GM23338 (cell line): ENCODE data around the gene PHF1. TPM values are rescaled to one million over a fixed set of nuclear protein-coding genes. Genes with fewer than 3 reads are reported as not detected.

Experiments used
- ATAC-seq: fragments of 200-7000 bp; cut with Tn5 transposase; 3 replicates; pipeline ENCODE4 v1.9.1; 2020
- DNase-seq: peaks from one replicate; pipeline ENCODE4 v3.0.0-alpha.2; 2015; ENCODE audit warnings: low spot score
- H2AFZ ChIP-seq: fragments of 200-600 bp; sonication (generic); 2 replicates; pipeline ENCODE4 v1.8.0; 2016; ENCODE audit warnings: antibody characterized with exemption, mild to moderate bottlenecking, moderate library complexity
- H3F3A ChIP-seq: fragments of 200-600 bp; sonication (generic); replicated peaks from 2 replicates; pipeline ENCODE4 v1.8.0; 2017; ENCODE audit warnings: antibody characterized with exemption, mixed run types, low read depth
- H3K27ac ChIP-seq: fragments of 200-600 bp; sonication (generic); 2 replicates; pipeline ENCODE4 v1.6.1; 2016; ENCODE audit warnings: low read depth
- H3K27me3 ChIP-seq: fragments of 200-600 bp; sonication (generic); 2 replicates; pipeline ENCODE4 v1.8.0; 2016; ENCODE audit warnings: mild to moderate bottlenecking, mixed run types, moderate library complexity; ENCODE audit not compliant: insufficient read depth
- H3K36me3 ChIP-seq: fragments of 200-600 bp; sonication (generic); 2 replicates; pipeline ENCODE4 v1.8.0; 2016; ENCODE audit warnings: mild to moderate bottlenecking; ENCODE audit not compliant: insufficient read depth
- H3K4me1 ChIP-seq: fragments of 200-600 bp; sonication (generic); 2 replicates; pipeline ENCODE4 v1.8.0; 2016; ENCODE audit warnings: mild to moderate bottlenecking, moderate library complexity; ENCODE audit not compliant: insufficient read depth
- H3K4me2 ChIP-seq: fragments of 200-600 bp; sonication (generic); 2 replicates; pipeline ENCODE4 v1.7.1; 2017; ENCODE audit warnings: mixed run types
- H3K4me3 ChIP-seq: fragments of 200-600 bp; sonication (generic); 2 replicates; pipeline ENCODE4 v1.6.1; 2016; ENCODE audit warnings: mixed run types
- H3K79me2 ChIP-seq: fragments of 200-600 bp; sonication (generic); replicated peaks from 2 replicates; pipeline ENCODE4 v1.8.0; 2017; ENCODE audit warnings: mild to moderate bottlenecking; ENCODE audit not compliant: insufficient read depth
- H3K9me2 ChIP-seq: fragments of 200-600 bp; sonication (generic); 2 replicates; pipeline ENCODE4 v1.8.0; 2017; ENCODE audit not compliant: insufficient read depth
- H4K20me1 ChIP-seq: fragments of 200-600 bp; sonication (generic); replicated peaks from 2 replicates; pipeline ENCODE4 v1.8.0; 2017; ENCODE audit warnings: mild to moderate bottlenecking; ENCODE audit not compliant: insufficient read depth
- H3K27ac Mint-ChIP-seq: 2 replicates; pipeline ENCODE4 v1.8.0; 2020; ENCODE audit warnings: inconsistent platforms, mild to moderate bottlenecking, moderate library complexity, mixed read lengths
- H3K27me3 Mint-ChIP-seq: 3 replicates; pipeline ENCODE4 v1.8.0; 2022; ENCODE audit warnings: low read depth, mild to moderate bottlenecking, moderate library complexity, mixed read lengths, inconsistent platforms; ENCODE audit not compliant: insufficient read depth, poor library complexity
- H3K36me3 Mint-ChIP-seq: 3 replicates; pipeline ENCODE4 v1.8.0; 2021; ENCODE audit warnings: low read depth, mild to moderate bottlenecking, inconsistent platforms, moderate library complexity, mixed read lengths
- H3K4me1 Mint-ChIP-seq: 3 replicates; pipeline ENCODE4 v1.8.0; 2020; ENCODE audit warnings: mild to moderate bottlenecking, inconsistent platforms, mixed read lengths
- H3K4me3 Mint-ChIP-seq: 3 replicates; pipeline ENCODE4 v1.8.0; 2021; ENCODE audit warnings: moderate library complexity, mild to moderate bottlenecking, inconsistent platforms, mixed read lengths
- H3K9me3 Mint-ChIP-seq: 3 replicates; pipeline ENCODE4 v1.8.0; 2020; ENCODE audit warnings: moderate library complexity, mild to moderate bottlenecking, inconsistent platforms, mixed read lengths
- CREB1 ChIP-seq: fragments of 250-450 bp; sonication (Bioruptor Pico); IDR thresholded peaks from 2 replicates; pipeline ENCODE4 v1.5.0; 2020; ENCODE audit warnings: low read depth, mild to moderate bottlenecking, moderate library complexity
- EZH2 ChIP-seq: fragments of 200-600 bp; sonication (generic); IDR thresholded peaks from one replicate; pipeline ENCODE4 v1.8.0; 2017; ENCODE audit warnings: antibody characterized with exemption, mild to moderate bottlenecking, low read depth; ENCODE audit not compliant: unreplicated experiment
- EZH2phosphoT487 ChIP-seq: fragments of 200-600 bp; sonication (generic); IDR thresholded peaks from one replicate; pipeline ENCODE4 v1.8.1; 2018; ENCODE audit warnings: antibody characterized with exemption; ENCODE audit not compliant: unreplicated experiment
- JUNB ChIP-seq: IDR thresholded peaks from one replicate; pipeline ENCODE4 v1.6.1; 2016; ENCODE audit warnings: antibody characterized with exemption; ENCODE audit not compliant: unreplicated experiment
- NANOG ChIP-seq: IDR thresholded peaks from 2 replicates; pipeline ENCODE4 v1.6.1; 2016; ENCODE audit warnings: antibody characterized with exemption, borderline replicate concordance
- POLR2AphosphoS5 ChIP-seq: IDR thresholded peaks from 2 replicates; pipeline ENCODE4 v1.6.1; 2016; ENCODE audit warnings: antibody characterized with exemption, low read depth
- STAT1 ChIP-seq: IDR thresholded peaks from one replicate; pipeline ENCODE4 v1.6.1; 2016; ENCODE audit warnings: antibody characterized with exemption; ENCODE audit not compliant: unreplicated experiment
- ZNF114 ChIP-seq: fragments of 250-450 bp; sonication (Bioruptor Pico); IDR thresholded peaks from 2 replicates; pipeline ENCODE4 v1.5.0; 2020; ENCODE audit warnings: mild to moderate bottlenecking, moderate library complexity
- ZNF331 ChIP-seq: fragments of 250-450 bp; sonication (Bioruptor Pico); IDR thresholded peaks from 2 replicates; pipeline ENCODE4 v1.5.0; 2020; ENCODE audit warnings: low read depth, mild to moderate bottlenecking, moderate library complexity
- polyA plus RNA-seq: library from polyadenylated mRNA; unstranded; fragments of >200 nt; fragmentation: Nextera tagmentation; extraction: Ambion mirVana; gene quantifications from 2 replicates; pipeline ENCODE4 v1.2.1, GENCODE V29; 2016
- total RNA-seq: library from RNA; depleted of rRNA; stranded (reverse); fragments of >200 nt; shearing (Covaris generic); gene quantifications from 2 replicates; pipeline ENCODE4 v1.2.3, GENCODE V29; 2014
- TF ChIP-seq, protein P1 (sequence below), 2 experiments: fragments of 200-600 bp in 1 of 2; sonication (generic) in 1 of 2; conservative IDR thresholded peaks; 2 replicates each; pipeline versions ENCODE4 v1.5.1 to v1.6.1; 2016 to 2017; ENCODE audit warnings: antibody characterized with exemption in 2 of 2, low read depth in 2 of 2, mild to moderate bottlenecking in 2 of 2, moderate library complexity in 1 of 2
- TF ChIP-seq, protein P2 (sequence below): IDR thresholded peaks from 2 replicates; pipeline ENCODE4 v1.6.1; 2016; ENCODE audit warnings: antibody characterized with exemption
- TF ChIP-seq, protein P3 (sequence below): fragments of 250-450 bp; sonication (Bioruptor Pico); IDR thresholded peaks from 2 replicates; pipeline ENCODE4 v1.5.0; 2020; ENCODE audit warnings: mild to moderate bottlenecking, moderate library complexity
- TF ChIP-seq, protein P4 (sequence below): IDR thresholded peaks from one replicate; pipeline ENCODE4 v1.6.1; 2018; ENCODE audit warnings: antibody characterized with exemption; ENCODE audit not compliant: unreplicated experiment

Gene PHF1
- total and polyA plus RNA-seq, 2 experiments from 2014 or later = 29.4 to 46.7 TPM

DNA sequence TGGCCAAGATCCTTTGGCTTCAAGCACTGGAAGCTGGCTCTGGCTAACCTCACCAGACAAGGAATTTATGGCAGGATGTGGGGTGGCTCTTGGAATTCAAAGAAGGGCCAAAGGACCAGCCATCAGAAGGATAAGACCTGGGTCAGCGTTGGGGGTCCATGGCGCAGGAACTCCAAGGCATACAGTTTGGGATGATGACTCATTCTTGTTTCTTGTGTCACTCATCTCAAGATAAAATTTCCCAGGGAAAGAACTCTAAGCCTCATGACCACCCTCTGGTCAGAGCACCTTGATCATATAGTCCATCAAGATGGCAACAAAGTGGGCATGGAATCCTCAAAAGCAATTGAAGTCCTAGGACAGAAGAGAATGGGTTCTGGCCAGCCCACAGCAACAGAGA, 48.4 kb downstream of the PHF1 start:
- H3K4me2 ChIP-seq = no peak overlapping the region
- Mint-ChIP-seq H3K4me1 (peaks cover 4% of the 10 kb centered on the region; the same call in 1 of the 3 replicates), H3K27me3 (peaks cover 18% of the 10 kb centered on the region), H3K4me3 (no peak overlapping the region), H3K9me3 (peaks cover 7% of the 10 kb centered on the region; the same call in 2 of the 3 replicates), H3K27ac (no peak overlapping the region), H3K36me3 (peaks cover 30% of the 10 kb centered on the region)
- 0 out of 2 replicates have a peak, but pooled peaks cover 3% of the 10 kb centered on the region for H3F3A ChIP-seq
- ATAC-seq (no peak), DNase-seq (no peak)
- H2AFZ ChIP-seq = no peak overlapping the region
- H3K79me2 ChIP-seq = peaks cover 14% of the 10 kb centered on the region
- H3K9me2 ChIP-seq = no peaks in the 10 kb centered on the region
- no peaks in the 10 kb centered on the region; the same call in 1 of the 2 replicates for H4K20me1 ChIP-seq
- H3K4me1 ChIP-seq = no peaks in the 10 kb centered on the region
- H3K4me3 ChIP-seq = no peak overlapping the region
- no peaks in the 10 kb centered on the region for H3K36me3 ChIP-seq
- no peaks in the 10 kb centered on the region for H3K27me3 ChIP-seq
- no peak for TF ChIP-seq ZNF331 (CRISPR knock-in tag)
- TF ChIP-seq EZH2phosphoT487 = no peak
- no peak for TF ChIP-seq EZH2
- TF ChIP-seq, protein P1, sequence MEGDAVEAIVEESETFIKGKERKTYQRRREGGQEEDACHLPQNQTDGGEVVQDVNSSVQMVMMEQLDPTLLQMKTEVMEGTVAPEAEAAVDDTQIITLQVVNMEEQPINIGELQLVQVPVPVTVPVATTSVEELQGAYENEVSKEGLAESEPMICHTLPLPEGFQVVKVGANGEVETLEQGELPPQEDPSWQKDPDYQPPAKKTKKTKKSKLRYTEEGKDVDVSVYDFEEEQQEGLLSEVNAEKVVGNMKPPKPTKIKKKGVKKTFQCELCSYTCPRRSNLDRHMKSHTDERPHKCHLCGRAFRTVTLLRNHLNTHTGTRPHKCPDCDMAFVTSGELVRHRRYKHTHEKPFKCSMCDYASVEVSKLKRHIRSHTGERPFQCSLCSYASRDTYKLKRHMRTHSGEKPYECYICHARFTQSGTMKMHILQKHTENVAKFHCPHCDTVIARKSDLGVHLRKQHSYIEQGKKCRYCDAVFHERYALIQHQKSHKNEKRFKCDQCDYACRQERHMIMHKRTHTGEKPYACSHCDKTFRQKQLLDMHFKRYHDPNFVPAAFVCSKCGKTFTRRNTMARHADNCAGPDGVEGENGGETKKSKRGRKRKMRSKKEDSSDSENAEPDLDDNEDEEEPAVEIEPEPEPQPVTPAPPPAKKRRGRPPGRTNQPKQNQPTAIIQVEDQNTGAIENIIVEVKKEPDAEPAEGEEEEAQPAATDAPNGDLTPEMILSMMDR (conservative IDR thresholded peaks at IDR 0.05; ENCODE audit: low read depth in 2 of 2) = no peak
- TF ChIP-seq, protein P2, sequence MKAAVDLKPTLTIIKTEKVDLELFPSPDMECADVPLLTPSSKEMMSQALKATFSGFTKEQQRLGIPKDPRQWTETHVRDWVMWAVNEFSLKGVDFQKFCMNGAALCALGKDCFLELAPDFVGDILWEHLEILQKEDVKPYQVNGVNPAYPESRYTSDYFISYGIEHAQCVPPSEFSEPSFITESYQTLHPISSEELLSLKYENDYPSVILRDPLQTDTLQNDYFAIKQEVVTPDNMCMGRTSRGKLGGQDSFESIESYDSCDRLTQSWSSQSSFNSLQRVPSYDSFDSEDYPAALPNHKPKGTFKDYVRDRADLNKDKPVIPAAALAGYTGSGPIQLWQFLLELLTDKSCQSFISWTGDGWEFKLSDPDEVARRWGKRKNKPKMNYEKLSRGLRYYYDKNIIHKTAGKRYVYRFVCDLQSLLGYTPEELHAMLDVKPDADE = no peak
- TF ChIP-seq, protein P3, sequence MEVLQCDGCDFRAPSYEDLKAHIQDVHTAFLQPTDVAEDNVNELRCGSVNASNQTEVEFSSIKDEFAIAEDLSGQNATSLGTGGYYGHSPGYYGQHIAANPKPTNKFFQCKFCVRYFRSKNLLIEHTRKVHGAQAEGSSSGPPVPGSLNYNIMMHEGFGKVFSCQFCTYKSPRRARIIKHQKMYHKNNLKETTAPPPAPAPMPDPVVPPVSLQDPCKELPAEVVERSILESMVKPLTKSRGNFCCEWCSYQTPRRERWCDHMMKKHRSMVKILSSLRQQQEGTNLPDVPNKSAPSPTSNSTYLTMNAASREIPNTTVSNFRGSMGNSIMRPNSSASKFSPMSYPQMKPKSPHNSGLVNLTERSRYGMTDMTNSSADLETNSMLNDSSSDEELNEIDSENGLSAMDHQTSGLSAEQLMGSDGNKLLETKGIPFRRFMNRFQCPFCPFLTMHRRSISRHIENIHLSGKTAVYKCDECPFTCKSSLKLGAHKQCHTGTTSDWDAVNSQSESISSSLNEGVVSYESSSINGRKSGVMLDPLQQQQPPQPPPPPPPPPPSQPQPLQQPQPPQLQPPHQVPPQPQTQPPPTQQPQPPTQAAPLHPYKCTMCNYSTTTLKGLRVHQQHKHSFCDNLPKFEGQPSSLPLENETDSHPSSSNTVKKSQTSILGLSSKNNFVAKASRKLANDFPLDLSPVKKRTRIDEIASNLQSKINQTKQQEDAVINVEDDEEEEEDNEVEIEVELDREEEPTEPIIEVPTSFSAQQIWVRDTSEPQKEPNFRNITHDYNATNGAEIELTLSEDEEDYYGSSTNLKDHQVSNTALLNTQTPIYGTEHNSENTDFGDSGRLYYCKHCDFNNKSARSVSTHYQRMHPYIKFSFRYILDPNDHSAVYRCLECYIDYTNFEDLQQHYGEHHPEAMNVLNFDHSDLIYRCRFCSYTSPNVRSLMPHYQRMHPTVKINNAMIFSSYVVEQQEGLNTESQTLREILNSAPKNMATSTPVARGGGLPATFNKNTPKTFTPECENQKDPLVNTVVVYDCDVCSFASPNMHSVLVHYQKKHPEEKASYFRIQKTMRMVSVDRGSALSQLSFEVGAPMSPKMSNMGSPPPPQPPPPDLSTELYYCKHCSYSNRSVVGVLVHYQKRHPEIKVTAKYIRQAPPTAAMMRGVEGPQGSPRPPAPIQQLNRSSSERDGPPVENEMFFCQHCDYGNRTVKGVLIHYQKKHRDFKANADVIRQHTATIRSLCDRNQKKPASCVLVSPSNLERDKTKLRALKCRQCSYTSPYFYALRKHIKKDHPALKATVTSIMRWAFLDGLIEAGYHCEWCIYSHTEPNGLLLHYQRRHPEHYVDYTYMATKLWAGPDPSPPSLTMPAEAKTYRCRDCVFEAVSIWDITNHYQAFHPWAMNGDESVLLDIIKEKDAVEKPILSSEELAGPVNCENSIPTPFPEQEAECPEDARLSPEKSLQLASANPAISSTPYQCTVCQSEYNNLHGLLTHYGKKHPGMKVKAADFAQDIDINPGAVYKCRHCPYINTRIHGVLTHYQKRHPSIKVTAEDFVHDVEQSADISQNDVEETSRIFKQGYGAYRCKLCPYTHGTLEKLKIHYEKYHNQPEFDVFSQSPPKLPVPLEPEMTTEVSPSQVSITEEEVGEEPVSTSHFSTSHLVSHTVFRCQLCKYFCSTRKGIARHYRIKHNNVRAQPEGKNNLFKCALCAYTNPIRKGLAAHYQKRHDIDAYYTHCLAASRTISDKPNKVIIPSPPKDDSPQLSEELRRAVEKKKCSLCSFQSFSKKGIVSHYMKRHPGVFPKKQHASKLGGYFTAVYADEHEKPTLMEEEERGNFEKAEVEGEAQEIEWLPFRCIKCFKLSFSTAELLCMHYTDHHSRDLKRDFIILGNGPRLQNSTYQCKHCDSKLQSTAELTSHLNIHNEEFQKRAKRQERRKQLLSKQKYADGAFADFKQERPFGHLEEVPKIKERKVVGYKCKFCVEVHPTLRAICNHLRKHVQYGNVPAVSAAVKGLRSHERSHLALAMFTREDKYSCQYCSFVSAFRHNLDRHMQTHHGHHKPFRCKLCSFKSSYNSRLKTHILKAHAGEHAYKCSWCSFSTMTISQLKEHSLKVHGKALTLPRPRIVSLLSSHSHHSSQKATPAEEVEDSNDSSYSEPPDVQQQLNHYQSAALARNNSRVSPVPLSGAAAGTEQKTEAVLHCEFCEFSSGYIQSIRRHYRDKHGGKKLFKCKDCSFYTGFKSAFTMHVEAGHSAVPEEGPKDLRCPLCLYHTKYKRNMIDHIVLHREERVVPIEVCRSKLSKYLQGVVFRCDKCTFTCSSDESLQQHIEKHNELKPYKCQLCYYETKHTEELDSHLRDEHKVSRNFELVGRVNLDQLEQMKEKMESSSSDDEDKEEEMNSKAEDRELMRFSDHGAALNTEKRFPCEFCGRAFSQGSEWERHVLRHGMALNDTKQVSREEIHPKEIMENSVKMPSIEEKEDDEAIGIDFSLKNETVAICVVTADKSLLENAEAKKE = no peak
- TF ChIP-seq, protein P4, sequence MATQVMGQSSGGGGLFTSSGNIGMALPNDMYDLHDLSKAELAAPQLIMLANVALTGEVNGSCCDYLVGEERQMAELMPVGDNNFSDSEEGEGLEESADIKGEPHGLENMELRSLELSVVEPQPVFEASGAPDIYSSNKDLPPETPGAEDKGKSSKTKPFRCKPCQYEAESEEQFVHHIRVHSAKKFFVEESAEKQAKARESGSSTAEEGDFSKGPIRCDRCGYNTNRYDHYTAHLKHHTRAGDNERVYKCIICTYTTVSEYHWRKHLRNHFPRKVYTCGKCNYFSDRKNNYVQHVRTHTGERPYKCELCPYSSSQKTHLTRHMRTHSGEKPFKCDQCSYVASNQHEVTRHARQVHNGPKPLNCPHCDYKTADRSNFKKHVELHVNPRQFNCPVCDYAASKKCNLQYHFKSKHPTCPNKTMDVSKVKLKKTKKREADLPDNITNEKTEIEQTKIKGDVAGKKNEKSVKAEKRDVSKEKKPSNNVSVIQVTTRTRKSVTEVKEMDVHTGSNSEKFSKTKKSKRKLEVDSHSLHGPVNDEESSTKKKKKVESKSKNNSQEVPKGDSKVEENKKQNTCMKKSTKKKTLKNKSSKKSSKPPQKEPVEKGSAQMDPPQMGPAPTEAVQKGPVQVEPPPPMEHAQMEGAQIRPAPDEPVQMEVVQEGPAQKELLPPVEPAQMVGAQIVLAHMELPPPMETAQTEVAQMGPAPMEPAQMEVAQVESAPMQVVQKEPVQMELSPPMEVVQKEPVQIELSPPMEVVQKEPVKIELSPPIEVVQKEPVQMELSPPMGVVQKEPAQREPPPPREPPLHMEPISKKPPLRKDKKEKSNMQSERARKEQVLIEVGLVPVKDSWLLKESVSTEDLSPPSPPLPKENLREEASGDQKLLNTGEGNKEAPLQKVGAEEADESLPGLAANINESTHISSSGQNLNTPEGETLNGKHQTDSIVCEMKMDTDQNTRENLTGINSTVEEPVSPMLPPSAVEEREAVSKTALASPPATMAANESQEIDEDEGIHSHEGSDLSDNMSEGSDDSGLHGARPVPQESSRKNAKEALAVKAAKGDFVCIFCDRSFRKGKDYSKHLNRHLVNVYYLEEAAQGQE = no peak
- no peak for TF ChIP-seq POLR2AphosphoS5
- TF ChIP-seq STAT1 = no peak
- TF ChIP-seq CREB1 (CRISPR knock-in tag) = no peak
- TF ChIP-seq JUNB = no peak
- TF ChIP-seq ZNF114 (CRISPR knock-in tag) = no peak
- TF ChIP-seq NANOG = no peak
- H3K27ac ChIP-seq = no peak overlapping the region
